IPS-20b (cell line): ENCODE results near the gene TRAK1.

ENCODE experiments used
- H3K27ac ChIP-seq: one replicate; pipeline ENCODE4 v1.5.1; 2013; ENCODE audit warnings: low read length
- H3K27me3 ChIP-seq: 2 replicates; pipeline ENCODE4 v1.6.1; 2013; ENCODE audit warnings: mild to moderate bottlenecking, low read length, inconsistent platforms; ENCODE audit not compliant: insufficient read depth
- H3K36me3 ChIP-seq: 2 replicates; pipeline ENCODE4 v1.6.1; 2013; ENCODE audit warnings: low read depth, mild to moderate bottlenecking, inconsistent platforms, low read length, moderate library complexity; ENCODE audit not compliant: insufficient read depth
- H3K4me1 ChIP-seq: 2 replicates; pipeline ENCODE4 v1.6.1; 2013; ENCODE audit warnings: mild to moderate bottlenecking, control low read depth, inconsistent platforms, low read length, moderate library complexity; ENCODE audit not compliant: insufficient read depth
- H3K4me3 ChIP-seq: 2 replicates; pipeline ENCODE4 v1.5.1; 2013; ENCODE audit warnings: mild to moderate bottlenecking, low read length, inconsistent platforms
- H3K9ac ChIP-seq: 2 replicates; pipeline ENCODE4 v1.6.1; 2013; ENCODE audit warnings: low read depth, mild to moderate bottlenecking, inconsistent platforms, low read length, moderate library complexity
- H3K9me3 ChIP-seq: 2 replicates; pipeline ENCODE4 v1.6.1; 2013; ENCODE audit warnings: mild to moderate bottlenecking, low read depth, low read length, inconsistent platforms; ENCODE audit not compliant: insufficient read depth

Gene TRAK1

GRCh38 chr3:42179110-42179725 lies 88.1 kb downstream of the TRAK1 start:
- H3K27ac ChIP-seq: no peak overlapping the region
- H3K36me3 ChIP-seq: 0 out of 2 replicates have a peak, but pooled peaks cover 5% of the 10 kb centered on the region
- peak overlapping the region; percentile 48; the same call in 1 of the 2 replicates for H3K9ac ChIP-seq
- H3K27me3 ChIP-seq: no peaks in the 10 kb centered on the region
- H3K4me3 ChIP-seq: no peak overlapping the region
- peaks cover 19% of the 10 kb centered on the region for H3K4me1 ChIP-seq
- H3K9me3 ChIP-seq: no peaks in the 10 kb centered on the region

GRCh38 chr3:42180901-42181300 lies 89.7 kb downstream of the TRAK1 start:
- Histone ChIP-seq H3K9ac (no peak overlapping the region), H3K27ac (no peak overlapping the region), H3K27me3 (no peaks in the 10 kb centered on the region), H3K36me3 (peaks cover 13% of the 10 kb centered on the region; the same call in 1 of the 2 replicates), H3K4me1 (peaks cover 22% of the 10 kb centered on the region), H3K4me3 (no peak overlapping the region), H3K9me3 (no peaks in the 10 kb centered on the region)

GRCh38 chr3:42182555-42182954 lies 91.4 kb downstream of the TRAK1 start:
- Histone ChIP-seq H3K9ac (no peak overlapping the region), H3K27ac (no peak overlapping the region), H3K27me3 (no peaks in the 10 kb centered on the region), H3K9me3 (no peaks in the 10 kb centered on the region), H3K36me3 (peaks cover 13% of the 10 kb centered on the region; the same call in 1 of the 2 replicates), H3K4me3 (no peak overlapping the region), H3K4me1 (peaks cover 22% of the 10 kb centered on the region)

- H3K4me1 ChIP-seq: peaks cover 19% of the 10 kb centered on the region
- H3K27ac ChIP-seq: peak overlapping the region; percentile 8
- peak overlapping the region; percentile 19; the same call in 1 of the 2 replicates for H3K9ac ChIP-seq
- H3K9me3 ChIP-seq: no peaks in the 10 kb centered on the region
- no peaks in the 10 kb centered on the region for H3K27me3 ChIP-seq
- H3K36me3 ChIP-seq: peaks cover 23% of the 10 kb centered on the region; the same call in 1 of the 2 replicates
- no peak overlapping the region for H3K4me3 ChIP-seq
Observed at GRCh38 chr3:42183991-42184632, 93.0 kb downstream of the TRAK1 start.

GRCh38 chr3:42184651-42185443 lies 93.7 kb downstream of the TRAK1 start:
- Histone ChIP-seq H3K9ac (no peak overlapping the region), H3K36me3 (peaks cover 25% of the 10 kb centered on the region; the same call in 1 of the 2 replicates), H3K4me3 (no peak overlapping the region), H3K9me3 (no peaks in the 10 kb centered on the region), H3K27ac (no peak overlapping the region), H3K27me3 (no peaks in the 10 kb centered on the region), H3K4me1 (peaks cover 14% of the 10 kb centered on the region)

- Histone ChIP-seq H3K36me3 (peaks cover 31% of the 10 kb centered on the region), H3K4me3 (no peak overlapping the region), H3K9me3 (no peaks in the 10 kb centered on the region), H3K27ac (no peak overlapping the region), H3K4me1 (peaks cover 11% of the 10 kb centered on the region; the same call in 1 of the 2 replicates), H3K27me3 (no peaks in the 10 kb centered on the region), H3K9ac (no peak overlapping the region)
Observed at GRCh38 chr3:42187936-42188335, 96.8 kb downstream of the TRAK1 start.

GRCh38 chr3:42188376-42188775 lies 97.2 kb downstream of the TRAK1 start:
- Histone ChIP-seq H3K27me3 (no peaks in the 10 kb centered on the region), H3K36me3 (peaks cover 31% of the 10 kb centered on the region), H3K4me3 (no peak overlapping the region), H3K9me3 (no peaks in the 10 kb centered on the region), H3K27ac (no peak overlapping the region), H3K4me1 (peaks cover 11% of the 10 kb centered on the region; the same call in 1 of the 2 replicates), H3K9ac (no peak overlapping the region)

GRCh38 chr3:42189001-42189460 lies 97.9 kb downstream of the TRAK1 start:
- Histone ChIP-seq H3K4me3 (no peak overlapping the region), H3K36me3 (peaks cover 34% of the 10 kb centered on the region), H3K9ac (no peak overlapping the region), H3K27me3 (no peaks in the 10 kb centered on the region), H3K27ac (no peak overlapping the region), H3K9me3 (no peaks in the 10 kb centered on the region), H3K4me1 (peaks cover 5% of the 10 kb centered on the region; the same call in 1 of the 2 replicates)

GRCh38 chr3:42189736-42190135 lies 98.6 kb downstream of the TRAK1 start:
- H3K9ac ChIP-seq: no peak overlapping the region

GRCh38 chr3:42190701-42191442 lies 99.7 kb downstream of the TRAK1 start:
- no peak overlapping the region for H3K27ac ChIP-seq
- H3K9ac ChIP-seq: no peak overlapping the region
- no peaks in the 10 kb centered on the region for H3K27me3 ChIP-seq
- H3K36me3 ChIP-seq: peaks cover 43% of the 10 kb centered on the region
- no peak overlapping the region for H3K4me3 ChIP-seq
- no peaks in the 10 kb centered on the region for H3K9me3 ChIP-seq
- H3K4me1 ChIP-seq: no peaks in the 10 kb centered on the region

More at GRCh38 chr3:42189736-42190135, 98.6 kb downstream of the TRAK1 start:
- Histone ChIP-seq H3K9me3 (no peaks in the 10 kb centered on the region), H3K36me3 (peaks cover 38% of the 10 kb centered on the region), H3K4me1 (no peaks in the 10 kb centered on the region; the same call in 1 of the 2 replicates), H3K27me3 (no peaks in the 10 kb centered on the region), H3K27ac (no peak overlapping the region), H3K4me3 (no peak overlapping the region)

GRCh38 chr3:42191443-42191747 lies 100.2 kb downstream of the TRAK1 start:
- Histone ChIP-seq H3K9me3 (no peaks in the 10 kb centered on the region), H3K9ac (no peak overlapping the region), H3K4me3 (no peak overlapping the region), H3K36me3 (peaks cover 48% of the 10 kb centered on the region), H3K27ac (no peak overlapping the region), H3K4me1 (no peaks in the 10 kb centered on the region), H3K27me3 (no peaks in the 10 kb centered on the region)
